DMS153 (cell line): ENCODE results near the gene ITGAE.
"Not testable (repeated sequence)": the region's sequence is repeated elsewhere in the genome, so short reads cannot be mapped to it uniquely, and the experiment has no call there.

Experiments
- DNase-seq: peaks from one replicate; lab custom pipeline; 2025; lab: John Stamatoyannopoulos, UW

ITGAE gene

DNA sequence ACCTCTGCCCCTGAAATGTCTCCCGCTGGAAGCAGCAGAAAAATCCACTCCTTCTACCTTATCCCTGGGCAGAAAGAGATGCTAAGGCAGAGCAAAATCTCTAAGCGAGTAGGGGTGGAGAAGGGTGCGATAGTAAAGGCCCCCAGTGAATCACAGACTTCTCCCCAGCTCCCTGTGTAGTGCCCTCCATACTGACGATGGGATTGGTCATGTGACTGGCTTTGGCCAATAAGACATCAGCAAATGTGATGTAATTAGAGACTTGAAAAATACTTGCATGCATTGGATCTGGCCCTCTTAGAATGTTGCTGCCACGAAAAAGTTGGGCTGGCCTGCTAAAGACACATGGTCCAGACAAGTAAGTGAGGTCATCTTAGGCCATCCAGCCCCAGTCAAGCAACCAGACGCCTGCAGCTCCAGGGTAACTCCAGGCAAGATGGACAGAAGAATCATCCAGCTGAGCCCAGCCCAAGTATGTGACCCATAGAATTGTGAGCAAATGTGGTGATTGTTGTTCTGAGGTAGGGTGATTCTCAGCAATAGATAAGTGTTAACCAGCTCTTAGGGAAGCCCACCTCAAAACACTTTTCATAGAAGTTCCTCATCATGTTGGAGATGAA is 41.3 kb downstream of the ITGAE start:
- DNase-seq: no peak

DNA sequence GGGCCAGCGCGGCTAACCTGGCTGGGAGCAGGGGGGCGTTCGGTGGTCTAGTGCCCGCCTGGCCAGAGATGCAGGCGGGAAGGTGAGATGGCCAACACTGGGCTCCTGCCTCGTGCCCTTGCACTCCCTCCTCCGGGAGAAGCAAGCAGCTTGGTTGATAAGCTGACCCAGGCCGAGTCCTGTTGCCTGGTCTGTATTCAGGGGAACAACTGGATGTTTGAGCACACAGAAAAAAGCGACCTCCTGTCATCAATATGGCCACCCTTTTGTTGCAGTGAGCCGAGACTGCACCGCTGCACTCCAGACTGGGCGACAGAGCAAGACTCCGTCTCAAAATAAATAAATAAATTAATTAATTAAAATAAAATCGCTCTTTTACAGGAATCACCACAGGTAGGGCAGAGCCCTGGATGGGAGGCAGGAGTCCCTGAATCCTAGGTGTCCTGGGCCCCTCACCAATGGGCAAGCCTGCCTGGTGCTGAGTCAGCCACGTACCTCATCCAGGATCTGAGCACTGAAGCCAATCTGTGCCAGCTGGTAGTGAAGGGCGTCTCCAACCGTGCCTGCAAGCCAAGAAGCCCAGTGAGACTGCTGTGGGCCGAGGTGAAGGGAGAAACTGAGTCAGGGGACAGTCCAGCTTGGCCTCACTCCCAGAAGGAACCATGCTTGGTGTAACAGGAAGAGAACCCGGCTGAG is 45.5 kb downstream of the ITGAE start:
- no peak for DNase-seq

DNA sequence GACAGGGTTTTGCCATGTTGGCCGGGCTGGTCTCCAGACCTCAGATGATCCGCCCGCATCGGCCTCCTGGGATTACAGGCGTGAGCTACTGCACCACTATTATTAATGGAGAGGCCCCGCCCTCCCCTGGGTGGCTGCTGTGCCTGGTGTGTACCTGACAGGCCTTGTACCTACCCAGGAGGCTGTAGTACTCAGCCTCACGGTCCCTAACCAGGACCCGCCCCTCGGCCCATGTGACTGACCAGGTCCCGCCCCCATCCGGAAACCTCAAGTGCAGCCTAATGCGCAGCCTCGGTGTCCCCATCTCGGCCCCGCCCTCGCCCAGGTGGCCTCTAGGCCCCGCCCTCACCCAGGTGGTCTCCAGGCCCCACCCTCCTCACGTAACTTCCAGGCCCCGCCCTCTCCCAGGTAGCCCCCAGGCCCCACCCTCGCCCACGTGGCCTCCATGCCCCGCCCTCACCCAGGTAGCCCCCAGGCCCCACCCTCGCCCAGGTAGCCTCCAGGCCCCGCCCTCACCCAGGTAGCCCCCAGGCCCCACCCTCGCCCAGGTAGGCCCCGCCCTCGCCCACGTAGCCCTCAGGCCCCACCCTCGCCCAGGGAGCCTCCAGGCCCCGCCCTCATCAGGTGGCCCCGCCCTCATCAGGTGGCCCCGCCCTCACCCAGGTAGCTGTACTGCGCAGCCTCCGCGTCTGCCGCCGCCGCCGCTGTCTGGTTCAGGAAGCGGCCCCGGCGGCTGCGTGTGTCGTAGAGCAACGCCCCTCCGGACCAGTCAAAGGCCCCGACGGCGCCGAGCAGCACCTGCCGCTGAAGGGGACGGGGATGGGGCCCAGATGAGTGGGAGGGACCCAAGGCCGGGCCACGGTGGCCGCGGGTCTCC is 46.3 kb downstream of the ITGAE start:
- DNase-seq: peak; percentile 84

DNA sequence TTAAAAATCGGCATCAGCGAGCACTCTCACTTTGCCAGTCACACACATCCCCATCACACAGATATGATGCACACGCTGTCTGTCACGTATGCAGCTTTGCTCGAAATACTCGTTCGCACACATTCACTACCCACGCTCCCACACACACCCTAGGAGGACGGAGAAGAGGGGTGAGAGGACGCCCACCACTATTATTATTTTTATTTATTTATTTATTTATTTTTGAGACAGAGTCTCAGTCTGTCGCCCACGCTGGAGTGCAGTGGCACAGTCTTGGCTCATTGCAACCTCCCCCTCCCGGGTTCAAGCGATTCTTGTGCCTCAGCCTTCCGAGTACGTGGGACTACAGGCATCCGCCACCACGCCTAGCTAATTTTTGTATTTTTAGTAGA is 46.9 kb downstream of the ITGAE start:
- DNase-seq: no peak

DNA sequence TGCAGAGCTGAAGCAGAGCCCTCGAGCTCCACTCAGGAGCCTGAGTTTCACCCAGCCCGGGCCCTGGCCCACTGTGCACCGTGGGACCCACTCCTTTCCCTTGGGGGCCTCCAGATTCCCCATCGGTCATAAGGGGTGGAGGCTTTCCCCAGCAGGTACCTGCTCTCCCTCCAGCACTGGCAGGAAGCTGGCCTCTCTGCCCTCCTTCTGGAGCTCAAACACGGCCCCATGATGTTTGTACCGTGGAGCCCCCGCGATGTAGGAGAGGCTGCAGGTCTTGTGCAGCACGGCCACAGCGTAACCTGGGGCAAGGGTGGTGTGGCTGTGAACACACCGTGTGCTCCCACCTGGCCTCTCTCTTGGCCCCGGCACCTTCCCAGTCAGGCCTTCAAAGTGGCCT is 47.4 kb downstream of the ITGAE start:
- no peak for DNase-seq

DNA sequence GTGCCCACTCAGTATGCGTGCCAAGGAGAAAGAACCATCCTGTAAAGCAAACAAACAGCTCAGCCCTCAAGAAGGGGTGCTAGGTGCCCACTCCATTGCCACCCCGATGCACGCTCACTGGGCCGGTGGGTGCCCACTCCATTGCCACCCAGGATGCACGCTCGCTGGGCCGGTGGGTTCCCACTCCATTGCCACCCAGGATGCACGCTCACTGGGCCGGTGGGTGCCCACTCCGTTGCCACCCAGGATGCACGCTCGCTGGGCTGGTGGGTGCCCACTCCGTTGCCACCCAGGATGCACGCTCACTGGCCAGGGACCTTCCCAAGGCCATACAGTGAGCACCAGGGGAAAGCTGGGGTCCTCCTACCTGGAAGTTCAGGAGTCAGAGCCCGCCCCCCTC is 49.2 kb downstream of the ITGAE start:
- DNase-seq: no peak

DNA sequence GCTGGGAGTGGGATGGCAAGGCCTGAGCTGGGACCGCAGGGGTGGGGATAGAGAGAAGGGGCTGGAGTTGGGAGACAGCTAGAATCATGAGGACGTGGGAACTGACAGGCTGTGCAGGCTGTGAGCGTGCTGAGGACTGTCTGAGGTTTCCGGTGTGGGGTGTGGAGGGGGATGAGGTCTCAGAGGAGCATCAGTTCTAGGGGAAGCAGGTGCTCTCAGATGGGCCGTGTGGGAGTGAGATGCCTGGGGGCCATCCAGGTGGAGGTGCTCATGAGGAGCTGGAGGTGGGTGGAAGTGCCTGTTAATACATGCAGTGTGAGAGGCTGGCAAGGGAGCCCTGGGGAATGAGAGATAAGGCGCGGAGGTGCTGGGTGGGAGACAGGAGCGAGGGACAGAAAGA is 50.1 kb downstream of the ITGAE start:
- no peak for DNase-seq

DNA sequence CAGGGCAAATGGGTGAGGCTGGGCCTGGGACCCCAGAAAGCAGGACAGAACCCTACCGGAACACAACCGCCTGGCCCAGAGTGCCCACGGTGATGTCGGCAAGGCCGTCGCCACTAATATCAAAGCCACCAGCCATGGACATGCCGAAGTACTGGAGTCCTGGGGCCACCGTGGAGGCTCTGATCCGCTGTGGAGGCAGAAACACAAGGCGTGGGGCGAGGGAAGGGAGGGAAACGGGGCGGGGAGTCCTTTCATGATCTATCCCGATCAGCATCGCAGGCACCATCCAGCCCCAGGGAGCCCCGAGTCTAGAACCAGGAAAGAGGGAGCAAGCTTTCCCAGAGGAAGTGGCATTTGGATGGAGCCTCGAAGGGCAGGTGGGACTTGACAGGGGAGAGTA is 50.7 kb downstream of the ITGAE start:
- DNase-seq: no peak

DNA sequence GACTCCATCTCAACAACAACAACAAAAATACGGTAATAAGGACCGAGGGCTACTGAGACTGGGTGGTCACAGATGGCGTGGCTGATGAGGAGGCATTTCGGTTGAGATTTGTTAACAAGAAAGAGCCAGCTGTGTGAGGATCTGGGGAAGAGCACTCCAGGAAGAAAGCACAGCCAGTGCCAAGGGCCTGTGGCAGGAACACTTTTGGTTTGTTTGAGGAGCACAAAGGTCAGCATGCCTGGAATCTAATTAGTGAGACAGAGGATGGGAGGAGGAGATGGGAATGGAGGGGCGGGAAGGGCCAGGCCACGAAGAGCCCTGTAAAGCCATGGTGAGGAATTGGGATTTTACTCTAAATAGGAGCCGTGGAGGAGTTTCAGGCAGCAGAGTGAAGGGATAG is 52.4 kb downstream of the ITGAE start:
- no peak for DNase-seq

DNA sequence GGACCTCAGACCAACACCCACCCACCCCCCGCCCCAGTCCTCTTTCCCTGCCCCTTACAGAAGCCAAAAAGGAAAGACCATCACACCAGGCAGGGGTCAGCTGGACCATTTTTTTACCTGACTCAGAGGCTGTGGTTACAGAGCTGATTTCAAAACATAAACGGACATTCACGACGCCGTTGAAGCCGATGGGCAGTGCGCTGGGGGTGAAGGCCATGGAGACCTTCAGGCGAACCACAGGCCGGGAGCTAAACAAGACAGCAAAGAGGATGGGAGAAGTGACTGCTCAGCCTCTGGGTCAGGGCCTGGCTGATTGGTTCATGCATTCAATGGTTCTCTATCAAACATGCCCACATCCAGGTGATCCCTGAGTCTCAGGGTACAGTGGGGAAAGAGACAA is 53.2 kb downstream of the ITGAE start:
- DNase-seq: no peak

DNA sequence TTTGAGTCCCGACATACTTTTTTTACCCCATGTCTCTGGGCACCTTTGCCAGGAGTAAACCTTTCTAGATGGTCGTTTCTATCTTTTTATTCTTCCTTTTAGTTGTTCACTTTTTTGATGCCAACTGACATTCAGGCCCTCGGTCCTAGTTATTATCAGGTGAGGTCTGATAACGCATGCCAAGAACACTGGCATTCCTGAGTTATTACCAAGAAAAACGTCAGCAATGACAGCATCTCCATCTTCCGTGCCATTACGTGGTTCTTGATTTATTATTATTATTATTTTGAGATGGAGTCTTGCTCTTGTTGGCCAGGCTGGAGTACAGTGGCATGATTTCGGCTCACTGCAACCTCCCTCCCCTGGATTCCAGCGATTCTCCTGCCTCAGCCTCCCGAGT is 55.9 kb downstream of the ITGAE start:
- DNase-seq: no peak

DNA sequence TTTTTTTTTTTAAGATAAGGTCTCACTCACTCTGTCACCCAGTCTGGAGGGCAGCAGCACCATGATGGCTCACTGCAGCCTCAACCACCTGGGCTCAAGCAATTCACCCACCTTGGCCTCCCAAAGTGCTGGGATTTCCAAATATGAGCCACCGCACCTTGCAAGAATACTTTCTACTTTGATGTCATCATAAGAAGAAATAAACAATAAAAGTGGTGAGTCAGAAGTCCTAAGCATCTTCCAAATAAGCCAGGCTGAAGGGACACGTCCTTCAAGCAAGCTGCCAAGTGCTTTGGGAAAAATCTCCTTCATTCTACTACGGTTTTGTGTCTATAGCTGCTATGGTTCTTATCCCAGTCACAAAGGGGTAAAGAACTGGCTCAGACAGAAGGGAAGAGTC is 57.0 kb downstream of the ITGAE start:
- DNase-seq: no peak

DNA sequence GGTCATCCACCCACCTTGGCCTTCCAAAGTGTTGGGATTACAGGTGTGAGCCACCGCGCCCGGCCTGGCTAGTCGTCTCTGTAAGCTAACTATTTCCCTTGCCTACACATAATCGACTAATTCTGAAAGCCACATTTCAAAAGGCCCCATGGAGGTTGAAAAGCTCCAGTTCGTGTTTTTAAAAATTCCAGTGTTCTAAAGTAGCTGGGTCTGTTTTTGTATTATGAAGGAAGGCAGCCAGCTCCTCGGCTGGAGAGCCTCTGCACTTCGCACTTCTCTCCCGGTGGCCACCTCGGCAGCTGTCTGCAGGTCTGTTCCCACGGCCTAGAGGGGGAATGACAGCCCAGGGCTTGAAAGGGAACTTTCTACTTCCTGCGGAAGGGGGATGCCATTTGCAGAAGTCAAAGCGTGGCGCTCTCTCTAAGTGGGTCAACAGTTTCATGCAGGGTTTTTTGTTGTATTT is 60.3 kb downstream of the ITGAE start:
- no peak for DNase-seq

DNA sequence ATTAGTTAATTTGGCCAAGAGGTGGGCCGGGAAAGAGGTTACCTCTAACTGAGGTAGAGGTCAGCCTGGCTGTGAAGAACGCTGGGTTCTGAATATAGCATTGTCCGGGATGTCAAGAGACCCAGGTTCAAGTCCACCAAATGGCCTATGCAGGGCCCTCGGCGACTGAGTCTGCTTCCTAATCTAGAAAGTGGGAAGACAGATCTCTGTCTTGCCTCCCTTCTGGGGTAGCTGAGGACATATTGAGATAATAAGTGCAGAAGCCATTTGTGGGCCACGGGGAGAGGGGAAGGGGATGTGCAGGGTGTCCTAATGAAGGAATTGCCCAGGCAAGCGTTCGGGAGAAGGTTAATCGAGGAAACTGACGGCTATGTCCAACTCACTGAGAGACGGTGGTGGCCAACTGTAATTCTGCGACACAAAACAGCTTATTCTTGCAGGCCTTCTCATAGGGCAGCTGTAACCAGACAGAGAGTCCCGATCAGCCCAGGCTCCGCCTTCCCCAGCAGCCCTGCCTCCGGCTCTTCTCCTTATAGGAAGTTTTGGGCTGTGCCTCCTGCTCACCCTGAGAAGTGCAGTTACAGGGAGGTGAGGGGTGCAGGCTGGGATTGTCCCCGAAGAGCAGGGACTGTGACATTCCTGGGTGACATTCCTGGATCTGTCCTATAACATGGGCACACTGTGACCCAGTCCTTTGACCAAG is 61.4 kb downstream of the ITGAE start:
- DNase-seq: no peak

DNA sequence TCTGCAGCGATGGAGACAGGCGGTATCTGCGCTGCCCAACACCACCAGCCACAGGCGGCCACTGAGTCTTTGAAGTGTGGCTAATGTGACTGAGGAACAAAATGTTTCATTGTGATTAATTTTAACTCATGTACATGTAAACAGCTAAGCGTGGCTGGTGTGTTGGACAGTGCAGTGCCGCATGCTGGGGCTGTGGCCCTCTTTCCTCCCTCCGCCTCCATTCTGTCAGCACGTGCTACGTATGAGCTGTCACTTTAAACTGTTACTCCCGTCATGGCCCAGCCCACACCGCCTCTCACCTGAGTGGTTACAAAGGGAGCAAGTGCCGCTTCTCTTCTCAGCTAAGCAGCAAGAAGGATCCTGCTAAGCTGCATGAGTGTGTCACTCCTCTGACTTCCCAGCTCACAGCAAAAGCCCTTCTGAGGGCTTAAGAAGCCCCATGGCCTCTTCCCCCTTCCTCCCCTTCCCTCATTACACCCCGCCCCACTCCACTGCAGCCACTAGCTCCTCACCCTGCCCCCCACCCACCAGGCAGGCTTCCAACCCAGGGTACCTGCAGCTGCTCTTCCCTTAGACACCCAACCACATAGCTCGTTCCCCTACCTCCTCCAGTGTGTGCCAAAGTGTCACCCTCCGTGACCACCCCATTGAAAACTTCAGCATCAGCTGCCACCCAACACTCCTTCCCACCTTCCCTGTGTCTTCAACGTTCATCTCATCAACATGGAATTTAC is 62.3 kb downstream of the ITGAE start:
- no peak for DNase-seq

DNA sequence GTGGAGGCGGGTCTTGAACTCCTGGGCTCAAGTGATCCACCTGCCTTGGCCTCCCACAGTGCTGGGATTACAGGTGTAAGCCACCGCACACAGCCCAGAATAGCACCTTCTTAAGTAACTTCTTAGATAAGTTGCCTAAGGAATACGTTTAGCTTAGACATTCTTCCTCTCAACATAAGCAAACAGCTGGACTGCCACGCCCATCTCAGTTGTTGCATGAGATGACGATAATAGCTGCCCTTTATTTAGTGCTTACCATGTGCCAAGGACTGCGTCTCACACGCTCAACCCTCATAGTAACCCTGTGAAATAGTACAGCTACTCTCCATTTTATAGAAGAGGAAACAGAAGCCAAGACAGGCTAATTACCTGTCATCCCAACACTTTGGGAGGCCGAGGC is 65.5 kb downstream of the ITGAE start:
- DNase-seq: no peak

DNA sequence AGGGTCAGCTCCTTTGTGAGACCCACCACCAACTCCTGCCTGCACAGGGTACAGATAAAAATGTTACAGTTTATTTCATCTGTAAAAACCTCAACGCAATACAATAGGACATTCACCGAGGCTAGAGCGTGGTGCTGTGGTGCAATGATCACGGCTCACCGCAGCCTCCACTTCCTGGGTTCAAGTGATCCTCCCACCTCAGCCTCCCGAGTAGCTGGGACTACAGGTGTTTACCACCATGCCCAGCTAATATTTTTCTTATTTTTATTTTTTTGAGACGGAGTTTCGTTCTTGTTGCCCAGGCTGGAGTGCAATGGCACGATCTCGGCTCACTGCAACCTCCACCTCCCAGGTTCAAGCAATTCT is 66.1 kb downstream of the ITGAE start:
- not testable (repeated sequence) for DNase-seq

DNA sequence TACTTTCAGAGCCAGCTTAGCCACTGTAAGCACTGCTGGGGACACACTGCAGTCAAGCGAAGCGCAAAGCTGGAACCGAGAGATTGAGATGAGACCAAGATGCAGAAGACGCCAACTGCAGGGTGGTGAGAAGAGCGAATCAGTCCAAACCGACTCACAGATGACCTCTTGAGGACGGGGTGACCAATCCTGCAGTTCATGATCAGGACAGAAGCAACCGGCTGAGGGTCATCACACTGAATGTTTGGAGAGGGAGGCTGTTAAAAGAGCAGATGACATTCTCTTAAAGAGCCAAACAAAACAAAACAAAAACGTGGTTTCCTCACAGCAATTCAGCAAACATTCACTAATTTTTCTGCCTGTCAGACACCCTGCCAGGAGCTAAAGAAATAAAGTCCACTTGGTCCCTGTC is 68.8 kb downstream of the ITGAE start:
- DNase-seq: no peak

DNA sequence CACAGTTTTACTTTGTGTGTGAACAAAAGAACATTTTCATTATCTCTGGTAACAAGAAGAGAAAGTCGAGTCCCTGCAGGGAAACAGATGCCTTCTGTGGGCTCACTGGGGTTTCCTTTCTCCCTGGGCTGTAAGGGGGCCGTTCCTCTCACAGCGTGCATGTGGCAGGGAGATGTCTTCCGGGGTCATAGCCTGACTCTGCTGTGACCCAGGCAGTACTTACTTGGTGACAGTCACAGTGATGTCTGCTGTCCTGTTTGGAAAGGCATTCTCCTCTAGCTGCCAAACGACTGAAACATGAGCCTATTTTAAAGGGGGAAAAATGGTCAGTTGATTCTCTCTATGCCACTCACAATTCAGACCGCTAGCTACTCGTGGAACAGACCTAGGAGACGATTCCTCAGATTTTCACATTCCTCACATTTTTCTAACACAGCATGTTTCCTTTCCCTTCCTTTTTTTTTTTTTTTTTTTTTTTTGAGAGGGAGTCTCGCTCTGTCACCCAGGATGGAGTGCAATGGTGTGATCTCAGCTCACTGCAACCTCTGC is 70.0 kb downstream of the ITGAE start:
- DNase-seq: no peak

DNA sequence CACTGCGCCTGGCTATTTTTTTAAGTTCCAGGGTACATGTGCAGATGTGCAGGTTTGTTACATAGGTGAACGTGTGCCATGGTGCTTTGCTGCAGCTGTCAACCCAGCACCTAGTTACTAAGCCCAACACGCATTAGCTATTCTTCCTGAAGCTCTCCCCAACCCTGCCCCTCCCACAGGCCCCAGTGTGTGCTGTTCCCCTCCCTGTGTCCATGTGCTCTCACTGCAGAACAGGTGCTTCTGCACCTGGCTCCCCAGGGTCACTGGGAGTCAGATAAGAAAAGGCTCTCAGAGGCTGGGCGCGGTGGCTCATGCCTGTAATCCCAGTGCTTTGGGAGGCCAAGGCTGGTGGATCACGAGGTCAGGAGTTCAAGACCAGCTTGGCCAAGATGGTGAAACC is 71.1 kb downstream of the ITGAE start:
- no peak for DNase-seq

DNA sequence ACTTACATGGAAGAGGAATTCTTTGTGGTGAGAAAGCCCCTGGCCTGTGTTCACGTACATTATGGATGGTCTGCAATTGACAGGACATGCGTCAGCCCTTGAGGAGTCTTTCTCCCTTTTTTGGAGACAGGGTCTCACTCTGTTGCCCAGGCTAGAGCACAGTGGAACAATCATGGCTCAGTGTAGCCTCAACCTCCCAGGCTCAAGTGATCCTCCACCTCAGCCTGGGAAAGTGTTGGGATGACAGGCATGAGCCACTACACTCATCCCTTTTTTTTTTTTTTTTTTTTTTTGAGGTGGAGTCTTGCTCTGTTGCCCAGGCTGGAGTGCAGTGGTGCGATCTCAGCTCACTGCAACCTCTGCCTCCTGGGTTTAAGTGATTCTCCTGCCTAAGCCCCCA is 72.9 kb downstream of the ITGAE start:
- DNase-seq: not testable (repeated sequence)

DNA sequence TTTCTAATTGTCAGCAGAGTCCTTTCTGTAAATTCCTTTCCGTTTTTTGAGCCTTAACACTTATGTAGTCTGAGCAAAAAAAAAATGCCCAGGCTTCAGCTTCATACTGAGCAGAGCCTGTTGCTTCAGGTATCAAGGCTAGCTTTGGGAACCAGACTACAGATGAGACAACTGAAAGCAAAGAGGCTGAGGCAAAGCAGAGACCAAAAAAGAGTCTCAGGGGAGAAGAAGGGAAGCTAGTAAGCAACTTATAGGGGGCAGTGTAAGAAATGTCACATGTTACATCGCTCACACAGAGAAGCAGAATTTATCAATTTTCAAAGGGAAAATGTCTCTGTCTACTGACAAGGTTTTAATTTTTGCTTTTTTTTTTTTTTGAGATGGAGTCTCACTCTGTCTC is 73.9 kb downstream of the ITGAE start:
- no peak for DNase-seq
